NCI-H2227 (cell line): Measurements from ENCODE around the gene RNU6-9.
A peak's percentile ranks its signal among the peaks of the same experiment; 100 is the strongest.

ENCODE experiments used
- DNase-seq: peaks from one replicate; lab custom pipeline; 2025; ENCODE audit not compliant: unreplicated experiment; lab: John Stamatoyannopoulos, UW

RNU6-9 gene

GRCh38 chr19:917323-918151 lies 24.3 kb downstream of the RNU6-9 start, which contains the start of gene KISS1R:
Gene KISS1R (plus strand): TSS chr19:917333. CDS start chr19:917503, 170 bp downstream.
- DNase-seq, result peak; percentile 66

- DNase-seq, result no peak
Observed at GRCh38 chr19:918152-918437, 24.8 kb downstream of the RNU6-9 start.

- peak; percentile 76 for DNase-seq
Observed at GRCh38 chr19:918481-919198, 25.4 kb downstream of the RNU6-9 start.

- DNase-seq, result no peak
Observed at GRCh38 chr19:919199-920050, 26.1 kb downstream of the RNU6-9 start.

- DNase-seq, result no peak
Observed at GRCh38 chr19:920051-920864, 27.0 kb downstream of the RNU6-9 start.

- DNase-seq, result no peak
Observed at GRCh38 chr19:924553-925086, 31.3 kb downstream of the RNU6-9 start.

GRCh38 chr19:925087-925525 lies 31.8 kb downstream of the RNU6-9 start:
- DNase-seq, result no peak

GRCh38 chr19:925526-926322 lies 32.4 kb downstream of the RNU6-9 start, which contains the start of gene ARID3A:
Gene ARID3A (plus strand): TSS chr19:926035. CDS start chr19:929529, 3,494 bp downstream.
- DNase-seq, result peak; percentile 84

- no peak for DNase-seq
Observed at GRCh38 chr19:926323-926588, 33.0 kb downstream of the RNU6-9 start.

- DNase-seq, result peak; percentile 42
Observed at GRCh38 chr19:926589-927350, 33.5 kb downstream of the RNU6-9 start.

- no peak for DNase-seq
Observed at GRCh38 chr19:927351-927779, 34.1 kb downstream of the RNU6-9 start.

GRCh38 chr19:927780-928401 lies 34.6 kb downstream of the RNU6-9 start:
- no peak for DNase-seq

GRCh38 chr19:928471-929202 lies 35.4 kb downstream of the RNU6-9 start:
- DNase-seq, result no peak

GRCh38 chr19:929203-929890 lies 36.1 kb downstream of the RNU6-9 start:
- DNase-seq, result no peak

- no peak for DNase-seq
Observed at GRCh38 chr19:929891-930258, 36.6 kb downstream of the RNU6-9 start.

GRCh38 chr19:931860-932647 lies 38.8 kb downstream of the RNU6-9 start:
- DNase-seq, result no peak
